Activated T-helper 1 cell treated with anti-CD3 and anti-CD28 coated beads, Interleukin-2, amount 50 U/mL, for 16 hours (primary cell): Measurements from ENCODE around the gene TTYH1.

ENCODE experiments used
- DNase-seq, 2 donors: peaks; one replicate each; pipeline ENCODE4 v3.0.0-alpha.2; 2020; ENCODE audit warnings: low read depth in 1 of 2, low spot score in 1 of 2

The TTYH1 gene

GRCh38 chr19:54391589-54392061 is 23.6 kb upstream of the TTYH1 start:
- DNase-seq: no peak

GRCh38 chr19:54392105-54392504 is 23.2 kb upstream of the TTYH1 start:
- DNase-seq: no peak

DNA sequence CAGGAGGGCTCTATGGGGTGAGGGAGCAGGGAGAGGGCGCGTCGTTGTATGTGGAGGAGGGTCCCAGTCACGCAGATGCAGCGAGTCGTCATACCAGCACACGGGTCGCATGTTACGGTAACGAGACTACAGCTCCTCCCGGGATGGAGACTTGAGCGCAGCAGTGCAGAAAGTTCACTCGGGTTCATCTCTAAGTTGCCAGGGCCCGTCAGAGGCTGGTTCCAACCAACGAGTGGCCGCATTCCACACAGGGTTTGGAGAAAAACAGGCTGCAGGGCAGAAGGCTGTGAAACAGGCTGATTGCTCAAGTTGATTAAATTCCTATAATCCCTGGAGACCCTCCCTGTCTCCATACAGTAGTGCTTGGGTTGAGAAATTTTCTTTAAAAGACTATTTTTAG is 21.9 kb upstream of the TTYH1 start:
- DNase-seq: no peak

DNA sequence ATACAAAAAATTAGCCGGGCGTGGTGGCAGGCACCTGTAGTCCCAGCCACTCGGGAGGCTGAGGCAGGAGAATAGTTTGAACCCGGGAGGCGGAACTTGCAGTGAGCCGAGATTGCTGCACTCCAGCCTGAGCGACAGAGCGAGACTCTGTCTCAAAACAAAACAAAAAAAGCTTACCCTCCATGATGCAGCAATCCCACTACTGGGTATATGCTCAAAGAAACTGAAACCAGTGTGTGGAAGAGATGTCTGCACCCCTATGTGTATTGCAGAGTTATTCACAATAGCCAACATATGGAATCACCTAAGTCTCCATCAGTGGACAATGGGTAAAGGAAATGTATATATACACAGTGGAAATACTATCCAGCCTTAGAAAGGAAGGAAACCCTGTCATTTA is 19.6 kb upstream of the TTYH1 start:
- DNase-seq: no peak

DNA sequence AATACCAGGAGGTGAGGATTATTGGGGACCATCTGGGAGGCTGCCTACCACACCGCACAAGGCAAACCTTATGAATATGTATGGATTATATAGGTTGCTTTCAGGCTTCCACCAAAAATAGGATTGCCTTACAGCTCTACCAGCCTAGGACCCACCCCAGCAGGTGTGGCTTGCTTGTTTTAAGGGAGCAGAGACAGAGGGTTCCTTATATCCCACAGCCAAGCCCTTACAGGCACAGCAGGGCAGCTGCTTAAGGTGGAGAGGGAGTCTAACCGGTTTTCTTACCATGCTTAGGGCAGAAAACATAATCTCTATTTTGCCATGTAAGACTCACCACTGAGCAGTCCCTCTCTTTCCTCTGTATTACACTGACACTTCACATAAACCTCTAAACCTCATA is 16.1 kb upstream of the TTYH1 start:
- no peak for DNase-seq

- DNase-seq: no peak
These were observed 14.4 kb upstream of the TTYH1 start for GRCh38 chr19:54400913-54401312.

- no peak for DNase-seq
These were observed 12.2 kb upstream of the TTYH1 start for GRCh38 chr19:54403054-54403453.

- DNase-seq: no peak
These were observed 9.6 kb upstream of the TTYH1 start for GRCh38 chr19:54405628-54406027.

DNA sequence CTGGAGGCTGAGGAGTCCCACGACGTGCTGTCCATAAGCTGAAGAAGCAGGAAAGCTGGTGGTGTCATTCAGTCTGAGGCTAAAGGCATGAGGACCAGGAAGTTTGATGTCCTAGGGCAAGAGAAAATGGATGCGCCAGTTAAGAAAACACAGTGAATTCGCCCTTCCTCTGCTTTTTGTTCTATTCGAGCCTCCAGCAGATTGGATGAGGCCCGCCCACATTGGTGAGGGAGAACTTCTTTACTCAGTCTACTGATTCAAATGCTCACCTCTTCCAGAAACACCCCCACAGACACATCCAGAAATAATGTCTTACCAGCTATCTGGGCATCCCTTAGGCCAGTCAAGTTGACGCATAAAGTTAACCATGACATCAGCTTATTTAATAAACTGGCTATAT is 7.5 kb upstream of the TTYH1 start:
- DNase-seq: no peak

- no peak for DNase-seq
These were observed 6.7 kb upstream of the TTYH1 start for GRCh38 chr19:54408456-54409026.

- DNase-seq: no peak
These were observed 4.2 kb upstream of the TTYH1 start for GRCh38 chr19:54411033-54411432.

- DNase-seq: no peak
These were observed 2.4 kb upstream of the TTYH1 start for GRCh38 chr19:54412877-54413276.

DNA sequence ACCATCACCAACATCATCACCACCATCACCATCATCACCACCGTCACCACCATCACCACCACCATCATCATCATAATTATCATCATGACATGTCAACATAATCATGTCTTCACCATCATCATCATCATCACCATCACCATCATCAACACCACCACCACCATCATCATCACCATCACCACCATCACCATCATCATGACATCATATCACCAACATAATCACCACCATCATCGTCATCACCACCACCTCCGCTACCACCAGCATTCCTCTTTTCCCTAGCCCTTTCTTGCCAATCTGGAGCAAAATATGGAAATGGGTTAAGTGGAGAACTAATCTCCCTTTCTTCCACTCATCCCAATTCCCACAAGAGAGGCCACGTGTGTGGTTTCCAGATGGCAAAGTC is 1.1 kb upstream of the TTYH1 start:
- no peak for DNase-seq

DNA sequence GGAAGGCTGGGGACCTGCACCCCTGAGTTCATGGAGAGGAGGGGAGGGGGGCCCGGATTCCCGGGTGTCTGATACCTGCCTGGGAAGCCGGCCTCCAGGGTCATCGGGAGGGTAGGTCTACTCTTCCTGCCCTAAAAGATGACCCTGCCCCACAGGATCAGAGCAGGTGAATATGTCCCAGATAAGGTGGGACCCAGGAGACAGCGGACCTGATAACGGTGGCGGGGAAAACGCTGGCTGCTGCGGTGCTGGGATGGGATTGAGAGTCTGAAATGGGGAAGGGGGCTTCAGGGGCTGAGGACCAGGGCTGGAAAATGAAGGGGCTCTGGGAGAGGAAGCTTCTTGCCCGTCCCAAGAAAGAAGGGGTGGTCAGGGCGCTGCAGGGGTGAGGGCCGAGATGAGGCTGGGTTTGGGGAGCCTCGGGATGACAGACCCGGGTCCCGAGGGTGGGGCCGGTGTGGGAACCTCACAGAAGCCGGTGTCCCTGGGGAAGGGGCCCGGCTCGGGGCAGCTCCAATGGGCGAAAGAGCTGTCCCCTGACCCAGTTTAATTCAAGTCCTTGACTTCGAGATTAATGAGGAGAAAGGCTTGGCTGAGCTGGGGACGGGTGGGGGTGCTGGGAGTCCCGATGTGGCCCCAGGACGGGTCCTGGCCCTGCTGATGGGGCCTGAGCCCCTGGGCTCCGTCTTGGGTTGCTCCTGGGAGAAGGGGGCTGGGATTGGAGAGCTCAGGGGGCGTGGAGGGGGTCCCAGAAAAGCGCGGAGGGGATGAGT is 823 bp downstream of the TTYH1 start:
- DNase-seq: no peak

DNA sequence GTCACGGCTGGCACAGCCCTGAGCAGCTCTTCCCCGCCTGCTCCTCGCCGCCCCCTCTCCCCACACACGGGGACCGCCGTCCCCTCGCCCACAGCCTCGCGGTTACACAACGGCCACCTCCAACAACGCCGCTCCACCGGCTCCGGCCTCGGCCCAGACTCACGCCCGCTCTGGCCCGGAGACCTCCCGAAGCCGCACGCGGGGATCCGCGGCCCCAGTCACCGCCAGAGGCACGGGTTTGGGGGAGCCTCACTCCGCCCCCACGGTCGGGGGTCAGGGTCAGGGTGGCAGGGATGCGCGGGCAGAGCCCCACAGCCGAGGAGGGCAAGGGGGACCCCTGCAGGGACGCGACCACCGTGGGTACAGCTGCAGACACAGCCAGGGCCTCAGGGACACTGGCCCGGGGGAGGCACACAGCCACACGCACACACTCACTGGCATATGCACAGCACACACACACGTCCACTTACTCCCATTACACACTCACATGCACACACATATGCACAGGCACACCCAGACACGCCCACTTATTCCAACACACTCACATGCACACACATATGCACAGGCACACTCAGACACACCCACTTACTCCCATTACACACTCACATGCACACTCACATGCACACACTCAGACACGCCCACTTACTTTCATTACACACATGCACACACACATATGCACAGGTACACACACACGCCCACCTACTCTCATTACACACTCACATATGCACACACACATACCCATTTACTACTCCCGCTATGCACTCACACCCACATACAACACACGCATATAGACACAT is 1.6 kb downstream of the TTYH1 start:
- no peak for DNase-seq

GRCh38 chr19:54418030-54418929 is 3.0 kb downstream of the TTYH1 start:
- DNase-seq: no peak

- DNase-seq: no peak
These were observed 3.9 kb downstream of the TTYH1 start for GRCh38 chr19:54418930-54419800.

DNA sequence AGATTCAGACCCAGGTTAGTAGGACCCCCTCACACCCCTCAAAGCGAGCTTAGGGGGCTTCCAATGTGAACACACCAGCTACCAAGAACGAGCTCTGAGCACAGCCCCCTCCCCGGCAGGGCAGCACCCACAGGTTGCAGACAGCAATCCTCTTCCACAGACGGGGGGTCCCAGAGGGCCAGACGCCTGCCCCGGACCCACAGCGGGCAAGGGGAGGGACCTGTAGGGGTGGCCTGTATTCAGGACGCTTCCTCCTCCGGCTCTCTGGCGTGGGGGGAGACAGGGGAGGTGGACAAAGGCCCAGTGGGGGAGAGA is 4.8 kb downstream of the TTYH1 start:
- DNase-seq: no peak

DNA sequence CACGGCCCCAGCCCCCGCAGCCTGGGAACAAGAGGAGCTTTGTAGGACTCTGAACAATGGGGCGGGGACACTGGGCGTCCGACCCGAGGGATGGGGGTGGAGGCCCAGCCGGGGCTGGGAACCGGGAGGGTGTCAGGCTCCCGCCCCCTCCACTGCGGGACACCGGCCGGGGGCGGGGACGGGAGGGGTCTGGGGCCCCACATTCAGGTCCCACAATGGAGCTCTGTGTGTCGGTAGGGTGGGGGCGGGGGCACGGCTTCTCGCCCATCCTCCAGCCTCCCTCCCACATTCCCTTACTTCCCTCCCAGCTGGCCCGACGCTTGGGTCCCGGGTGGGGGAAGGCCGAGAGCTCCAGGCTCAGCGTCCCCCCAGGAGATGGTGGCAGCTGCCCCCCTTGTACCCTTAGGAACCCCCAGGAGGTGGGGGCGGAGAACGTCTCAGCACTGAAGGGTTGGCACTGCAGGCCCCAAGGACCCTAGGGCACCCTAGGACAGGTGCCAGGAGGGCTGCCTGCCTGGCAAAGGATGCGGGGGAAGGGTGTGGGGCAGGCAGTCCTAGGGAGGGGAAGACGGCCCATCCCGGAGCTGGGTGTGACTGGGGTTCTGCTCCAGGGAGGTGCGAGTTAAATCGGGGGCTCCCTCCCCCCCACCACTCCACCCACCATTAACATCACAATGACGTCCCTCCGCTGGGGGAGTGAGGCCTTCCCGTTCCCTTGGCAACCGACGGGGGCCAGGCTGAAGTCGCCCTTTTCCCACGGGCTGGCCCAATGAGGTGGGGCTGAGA is 5.3 kb downstream of the TTYH1 start:
- no peak for DNase-seq

GRCh38 chr19:54421169-54421516 is 5.9 kb downstream of the TTYH1 start:
- DNase-seq: no peak
